Neural progenitor cell (in vitro differentiated cells): ENCODE results near the gene KIRREL3. TPM values are rescaled to one million over a fixed set of nuclear protein-coding genes. Genes with fewer than 3 reads are reported as not detected.

ENCODE experiments used
- DNase-seq: peaks from one replicate; pipeline ENCODE4 v3.0.0-alpha.2; 2016; ENCODE audit warnings: low spot score
- H2AFZ ChIP-seq: fragments of 200-600 bp; sonication (generic); replicated peaks from 2 replicates; pipeline ENCODE4 v1.6.1; 2016; ENCODE audit warnings: antibody characterized with exemption
- H3F3A ChIP-seq: fragments of 200-600 bp; sonication (generic); 2 replicates; pipeline ENCODE4 v1.6.1; 2016; ENCODE audit warnings: antibody characterized with exemption, low read depth
- H3K27ac ChIP-seq: fragments of 200-600 bp; sonication (generic); 2 replicates; pipeline ENCODE4 v1.5.1; 2016; ENCODE audit warnings: mild to moderate bottlenecking
- H3K27me3 ChIP-seq: fragments of 200-600 bp; sonication (generic); 2 replicates; pipeline ENCODE4 v1.6.1; 2016; ENCODE audit warnings: mild to moderate bottlenecking, moderate library complexity
- H3K36me3 ChIP-seq: fragments of 200-600 bp; sonication (generic); 2 replicates; pipeline ENCODE4 v1.5.1; 2016
- H3K4me1 ChIP-seq: fragments of 200-600 bp; sonication (generic); 2 replicates; pipeline ENCODE4 v1.6.1; 2016; ENCODE audit warnings: mixed run types
- H3K4me2 ChIP-seq: fragments of 200-600 bp; sonication (generic); 2 replicates; pipeline ENCODE4 v1.6.1; 2016
- H3K4me3 ChIP-seq: fragments of 200-600 bp; sonication (generic); 2 replicates; pipeline ENCODE4 v1.5.1; 2016
- H3K79me2 ChIP-seq: fragments of 200-600 bp; sonication (generic); 2 replicates; pipeline ENCODE4 v1.6.1; 2016; ENCODE audit warnings: low read depth
- H3K9ac ChIP-seq: fragments of 200-600 bp; sonication (generic); 2 replicates; pipeline ENCODE4 v1.6.1; 2016
- H3K9me3 ChIP-seq: fragments of 200-600 bp; sonication (generic); 2 replicates; pipeline ENCODE4 v1.5.1; 2016; ENCODE audit warnings: low read depth
- H4K20me1 ChIP-seq: fragments of 200-600 bp; sonication (generic); 2 replicates; pipeline ENCODE4 v1.6.1; 2016; ENCODE audit warnings: low read depth
- H3K27ac Mint-ChIP-seq: 3 replicates; pipeline ENCODE4 v1.8.0; 2021; ENCODE audit warnings: mixed read lengths
- H3K27me3 Mint-ChIP-seq: 2 replicates; pipeline ENCODE4 v1.8.0; 2022; ENCODE audit warnings: low read depth, mild to moderate bottlenecking, inconsistent platforms, moderate library complexity, mixed read lengths; ENCODE audit not compliant: insufficient read depth
- H3K36me3 Mint-ChIP-seq: 3 replicates; pipeline ENCODE4 v1.8.0; 2021; ENCODE audit warnings: mixed read lengths
- H3K4me1 Mint-ChIP-seq: 3 replicates; pipeline ENCODE4 v1.8.0; 2021; ENCODE audit warnings: mixed read lengths
- H3K4me3 Mint-ChIP-seq: 3 replicates; pipeline ENCODE4 v1.8.0; 2021; ENCODE audit warnings: mild to moderate bottlenecking, moderate library complexity, mixed read lengths
- H3K9me3 Mint-ChIP-seq: 3 replicates; pipeline ENCODE4 v1.8.0; 2020; ENCODE audit warnings: mixed read lengths
- CTCF ChIP-seq: fragments of 200-600 bp; sonication (generic); IDR thresholded peaks from 2 replicates; pipeline ENCODE4 v1.5.1; 2017; ENCODE audit warnings: antibody characterized with exemption, mild to moderate bottlenecking
- EZH2 ChIP-seq: fragments of 200-600 bp; sonication (generic); IDR thresholded peaks from 2 replicates; pipeline ENCODE4 v1.6.1; 2017; ENCODE audit warnings: antibody characterized with exemption, mild to moderate bottlenecking, moderate library complexity
- EZH2phosphoT487 ChIP-seq: fragments of 200-600 bp; sonication (generic); IDR thresholded peaks from 2 replicates; pipeline ENCODE4 v1.6.1; 2017; ENCODE audit warnings: antibody characterized with exemption
- total RNA-seq: library from RNA; depleted of rRNA; stranded (reverse); fragments of >200 nt; gene quantifications from 2 replicates; pipeline ENCODE4 v1.2.3, GENCODE V29; 2015; ENCODE audit warnings: low replicate concordance

Gene KIRREL3
- total RNA-seq, 1 donor from 2014 or later, result 1.1 TPM

GRCh38 chr11:126628450-126628789 lies 372.1 kb downstream of the KIRREL3 start:
- peaks cover 16% of the 10 kb centered on the region for H3K4me1 Mint-ChIP-seq
- H3K9ac ChIP-seq, result no peak overlapping the region
- no peak overlapping the region for H2AFZ ChIP-seq
- peaks cover 2% of the 10 kb centered on the region for H3K9me3 Mint-ChIP-seq
- no peak overlapping the region for H3K27ac Mint-ChIP-seq
- no peak overlapping the region for H3K4me3 ChIP-seq
- no peaks in the 10 kb centered on the region for H3K79me2 ChIP-seq
- TF ChIP-seq EZH2 (no peak), EZH2phosphoT487 (no peak), CTCF (no peak)
- H3K27me3 Mint-ChIP-seq, result peaks cover 3% of the 10 kb centered on the region
- H3K4me2 ChIP-seq, result no peak overlapping the region
- no peaks in the 10 kb centered on the region for H3F3A ChIP-seq
- peaks cover 2% of the 10 kb centered on the region for H3K36me3 Mint-ChIP-seq
- no peaks in the 10 kb centered on the region for H4K20me1 ChIP-seq
- H3K27me3 ChIP-seq, result no peaks in the 10 kb centered on the region
- no peak overlapping the region for H3K27ac ChIP-seq
- H3K9me3 ChIP-seq, result no peaks in the 10 kb centered on the region
- H3K4me3 Mint-ChIP-seq, result no peak overlapping the region
- DNase-seq, result no peak
- no peaks in the 10 kb centered on the region for H3K36me3 ChIP-seq
- peaks cover 12% of the 10 kb centered on the region for H3K4me1 ChIP-seq

DNA sequence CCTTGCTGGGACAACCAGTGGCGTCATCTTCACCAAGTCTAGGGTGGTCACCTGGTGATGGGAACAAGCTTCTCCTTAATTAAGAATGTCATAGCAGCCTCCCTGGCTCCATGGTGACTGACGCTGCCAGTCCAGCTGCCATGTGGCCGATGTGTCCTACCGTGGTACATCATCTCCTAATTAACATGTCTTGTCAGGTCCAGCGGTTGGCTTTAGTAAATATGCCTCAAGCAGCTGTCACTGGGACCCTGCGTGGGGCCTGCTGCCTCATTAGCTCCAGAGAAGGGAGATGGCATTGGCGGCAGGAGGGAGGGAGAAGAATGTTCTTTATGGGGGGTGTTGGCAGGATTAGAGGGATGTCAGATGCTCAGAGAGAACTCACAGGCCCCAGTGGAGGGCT lies 373.1 kb downstream of the KIRREL3 start:
- peaks cover 3% of the 10 kb centered on the region for H3K27me3 Mint-ChIP-seq
- H3K36me3 ChIP-seq, result no peaks in the 10 kb centered on the region
- peaks cover 2% of the 10 kb centered on the region for H3K36me3 Mint-ChIP-seq
- H3K4me1 ChIP-seq, result peaks cover 10% of the 10 kb centered on the region
- no peak overlapping the region for H3K27ac Mint-ChIP-seq
- H3K4me3 ChIP-seq, result no peak overlapping the region
- no peak overlapping the region for H3K27ac ChIP-seq
- no peaks in the 10 kb centered on the region for H3F3A ChIP-seq
- H3K9me3 Mint-ChIP-seq, result peaks cover 2% of the 10 kb centered on the region
- no peak for TF ChIP-seq EZH2phosphoT487
- no peak for TF ChIP-seq EZH2
- TF ChIP-seq CTCF, result no peak
- H3K4me1 Mint-ChIP-seq, result peaks cover 15% of the 10 kb centered on the region
- no peaks in the 10 kb centered on the region for H4K20me1 ChIP-seq
- H2AFZ ChIP-seq, result no peak overlapping the region
- DNase-seq, result no peak
- no peak overlapping the region for H3K9ac ChIP-seq
- H3K9me3 ChIP-seq, result no peaks in the 10 kb centered on the region
- H3K27me3 ChIP-seq, result no peaks in the 10 kb centered on the region
- H3K79me2 ChIP-seq, result no peaks in the 10 kb centered on the region
- H3K4me3 Mint-ChIP-seq, result no peak overlapping the region
- no peak overlapping the region for H3K4me2 ChIP-seq

DNA sequence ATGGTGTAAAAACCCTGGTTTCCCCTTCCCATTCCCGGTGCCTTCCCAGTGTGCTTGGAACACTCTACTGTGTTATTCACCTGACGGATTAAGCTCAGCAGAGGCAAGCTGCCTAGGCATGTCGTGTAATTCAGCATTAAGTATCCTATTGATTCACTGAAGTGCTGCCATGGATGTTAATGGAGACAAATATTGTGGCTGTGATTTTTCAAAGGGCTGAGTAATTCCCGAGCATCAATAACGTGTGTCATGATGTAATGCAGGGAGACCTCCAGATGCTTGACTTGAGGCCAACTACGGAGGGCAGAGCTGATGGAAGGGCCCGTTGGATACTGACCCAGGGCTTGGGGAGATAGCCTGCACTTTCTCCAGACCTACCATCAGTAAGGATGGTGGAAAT lies 376.1 kb downstream of the KIRREL3 start:
- peaks cover 5% of the 10 kb centered on the region for H3K27me3 Mint-ChIP-seq
- Histone ChIP-seq H3K4me2 (no peak overlapping the region), H3K27me3 (no peaks in the 10 kb centered on the region), H3K4me3 (no peak overlapping the region), H3K27ac (no peak overlapping the region), H3K4me1 (peaks cover 14% of the 10 kb centered on the region), H4K20me1 (no peaks in the 10 kb centered on the region), H3F3A (no peaks in the 10 kb centered on the region), H2AFZ (no peak overlapping the region), H3K9ac (no peak overlapping the region), H3K9me3 (no peaks in the 10 kb centered on the region), H3K36me3 (no peaks in the 10 kb centered on the region), H3K79me2 (no peaks in the 10 kb centered on the region)
- no peak overlapping the region for H3K27ac Mint-ChIP-seq
- no peak for TF ChIP-seq CTCF
- TF ChIP-seq EZH2, result no peak
- no peak for TF ChIP-seq EZH2phosphoT487
- H3K4me3 Mint-ChIP-seq, result no peak overlapping the region
- H3K9me3 Mint-ChIP-seq, result peaks cover 4% of the 10 kb centered on the region
- H3K4me1 Mint-ChIP-seq, result peaks cover 23% of the 10 kb centered on the region
- H3K36me3 Mint-ChIP-seq, result peaks cover 2% of the 10 kb centered on the region
- DNase-seq, result no peak

GRCh38 chr11:126619516-126619915 lies 381.1 kb downstream of the KIRREL3 start:
- Histone ChIP-seq H3K9ac (no peak overlapping the region), H3K4me1 (peaks cover 9% of the 10 kb centered on the region), H3K9me3 (no peaks in the 10 kb centered on the region), H3K27ac (no peak overlapping the region), H3K4me2 (peak overlapping the region; percentile 21), H3K36me3 (no peaks in the 10 kb centered on the region), H2AFZ (no peak overlapping the region), H3K79me2 (no peaks in the 10 kb centered on the region), H4K20me1 (no peaks in the 10 kb centered on the region), H3K27me3 (no peaks in the 10 kb centered on the region), H3K4me3 (no peak overlapping the region), H3F3A (no peaks in the 10 kb centered on the region)
- Mint-ChIP-seq H3K4me3 (no peak overlapping the region), H3K36me3 (no peaks in the 10 kb centered on the region), H3K9me3 (peaks cover 2% of the 10 kb centered on the region), H3K27me3 (peaks cover 8% of the 10 kb centered on the region), H3K27ac (no peak overlapping the region), H3K4me1 (peaks cover 13% of the 10 kb centered on the region)
- TF ChIP-seq EZH2 (no peak), CTCF (no peak), EZH2phosphoT487 (no peak)
- DNase-seq, result no peak
